SK-N-SH treated with all-trans-retinoic acid at 6 μM for 48 hours (cell line): Measurements from ENCODE around the gene DLG2.

Source experiments
- ATAC-seq: fragments of 200-7000 bp; cut with Tn5 transposase; 3 replicates; pipeline ENCODE4 v1.9.1; 2020; ENCODE audit warnings: mild to moderate bottlenecking, moderate library complexity
- ARNTL ChIP-seq: fragments of 450-650 bp; formaldehyde crosslinking; IDR thresholded peaks from 2 replicates; pipeline ENCODE4 v1.5.0; 2020; ENCODE audit warnings: low read depth, mild to moderate bottlenecking, moderate library complexity, borderline replicate concordance
- BACH2 ChIP-seq: fragments of 250-450 bp; sonication (Bioruptor Pico); IDR thresholded peaks from 2 replicates; pipeline ENCODE4 v1.9.0; 2021; ENCODE audit warnings: mild to moderate bottlenecking, borderline replicate concordance
- CSDC2 ChIP-seq: fragments of 250-450 bp; sonication (Bioruptor Pico); IDR thresholded peaks from 2 replicates; pipeline ENCODE4 v1.5.0; 2020; ENCODE audit warnings: mild to moderate bottlenecking, moderate library complexity
- ESRRG ChIP-seq: fragments of 250-450 bp; sonication (Bioruptor Pico); IDR thresholded peaks from 2 replicates; pipeline ENCODE4 v1.6.1; 2021; ENCODE audit warnings: mild to moderate bottlenecking
- GLIS3 ChIP-seq: fragments of 250-450 bp; sonication (Bioruptor Pico); IDR thresholded peaks from 2 replicates; pipeline ENCODE4 v1.5.0; 2020; ENCODE audit warnings: mild to moderate bottlenecking, moderate library complexity
- ISL1 ChIP-seq: fragments of 250-450 bp; sonication (Bioruptor Pico); IDR thresholded peaks from 2 replicates; pipeline ENCODE4 v2.1.2; 2022; ENCODE audit warnings: mild to moderate bottlenecking, moderate library complexity
- OSR1 ChIP-seq: fragments of 250-450 bp; sonication (Bioruptor Pico); IDR thresholded peaks from 2 replicates; pipeline ENCODE4 v1.8.0; 2022; ENCODE audit warnings: moderate library complexity, mild to moderate bottlenecking, inconsistent platforms
- POU6F1 ChIP-seq: fragments of 250-450 bp; sonication (Bioruptor Pico); IDR thresholded peaks from 2 replicates; pipeline ENCODE4 v1.8.0; 2021; ENCODE audit warnings: low read depth, mild to moderate bottlenecking, moderate library complexity, borderline replicate concordance
- PPARA ChIP-seq: fragments of 250-450 bp; sonication (Bioruptor Pico); IDR thresholded peaks from 2 replicates; pipeline ENCODE4 v1.5.0; 2020; ENCODE audit warnings: mild to moderate bottlenecking, borderline replicate concordance
- SNAI2 ChIP-seq: fragments of 250-450 bp; sonication (Bioruptor Pico); IDR thresholded peaks from 2 replicates; pipeline ENCODE4 v1.5.0; 2020; ENCODE audit warnings: mild to moderate bottlenecking, moderate library complexity
- TCF4 ChIP-seq: fragments of 250-450 bp; sonication (Bioruptor Pico); IDR thresholded peaks from 2 replicates; pipeline ENCODE4 v1.8.0; 2021; ENCODE audit warnings: mild to moderate bottlenecking, moderate library complexity, borderline replicate concordance
- TSHZ2 ChIP-seq: fragments of 250-450 bp; sonication (Bioruptor Pico); IDR thresholded peaks from 2 replicates; pipeline ENCODE4 v1.5.0; 2020; ENCODE audit warnings: mild to moderate bottlenecking, moderate library complexity
- ZC3H10 ChIP-seq: fragments of 250-450 bp; sonication (Bioruptor Pico); IDR thresholded peaks from 2 replicates; pipeline ENCODE4 v1.5.1; 2021; ENCODE audit warnings: mild to moderate bottlenecking, moderate library complexity
- ZFP3 ChIP-seq: fragments of 250-450 bp; sonication (Bioruptor Pico); IDR thresholded peaks from 2 replicates; pipeline ENCODE4 v1.5.0; 2020; ENCODE audit warnings: mild to moderate bottlenecking, moderate library complexity
- ZFP30 ChIP-seq: fragments of 450-650 bp; formaldehyde crosslinking; IDR thresholded peaks from 2 replicates; pipeline ENCODE4 v1.5.0; 2022; ENCODE audit warnings: mild to moderate bottlenecking, moderate library complexity
- ZNF565 ChIP-seq: fragments of 450-650 bp; formaldehyde crosslinking; conservative IDR thresholded peaks from 2 replicates; pipeline ENCODE4 v1.5.0; 2020; ENCODE audit warnings: low read depth, mild to moderate bottlenecking, moderate library complexity
- ZNF70 ChIP-seq: fragments of 450-650 bp; formaldehyde crosslinking; IDR thresholded peaks from 2 replicates; pipeline ENCODE4 v1.5.0; 2020; ENCODE audit warnings: mild to moderate bottlenecking, moderate library complexity
- ZNF8 ChIP-seq: fragments of 450-650 bp; formaldehyde crosslinking; IDR thresholded peaks from 2 replicates; pipeline ENCODE4 v1.5.0; 2020; ENCODE audit warnings: mild to moderate bottlenecking, moderate library complexity
- TF ChIP-seq, protein P1 (sequence below): fragments of 250-450 bp; sonication (Bioruptor Pico); IDR thresholded peaks from 2 replicates; pipeline ENCODE4 v1.5.1; 2020; ENCODE audit warnings: low read depth, mild to moderate bottlenecking, moderate library complexity
- TF ChIP-seq, protein P2 (sequence below): fragments of 250-450 bp; sonication (Bioruptor Pico); IDR thresholded peaks from 2 replicates; pipeline ENCODE4 v1.8.0; 2020; ENCODE audit warnings: mild to moderate bottlenecking, moderate library complexity, borderline replicate concordance
- TF ChIP-seq, protein P3 (sequence below): fragments of 250-450 bp; sonication (Bioruptor Pico); IDR thresholded peaks from 2 replicates; pipeline ENCODE4 v1.5.1; 2021; ENCODE audit warnings: mild to moderate bottlenecking, moderate library complexity

Gene DLG2

GRCh38 chr11:83713708-83714107, 1913.4 kb downstream of the DLG2 start (continued):
- TF ChIP-seq, protein P1, sequence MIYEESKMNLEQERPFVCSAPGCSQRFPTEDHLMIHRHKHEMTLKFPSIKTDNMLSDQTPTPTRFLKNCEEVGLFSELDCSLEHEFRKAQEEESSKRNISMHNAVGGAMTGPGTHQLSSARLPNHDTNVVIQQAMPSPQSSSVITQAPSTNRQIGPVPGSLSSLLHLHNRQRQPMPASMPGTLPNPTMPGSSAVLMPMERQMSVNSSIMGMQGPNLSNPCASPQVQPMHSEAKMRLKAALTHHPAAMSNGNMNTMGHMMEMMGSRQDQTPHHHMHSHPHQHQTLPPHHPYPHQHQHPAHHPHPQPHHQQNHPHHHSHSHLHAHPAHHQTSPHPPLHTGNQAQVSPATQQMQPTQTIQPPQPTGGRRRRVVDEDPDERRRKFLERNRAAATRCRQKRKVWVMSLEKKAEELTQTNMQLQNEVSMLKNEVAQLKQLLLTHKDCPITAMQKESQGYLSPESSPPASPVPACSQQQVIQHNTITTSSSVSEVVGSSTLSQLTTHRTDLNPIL: no peak
- TF ChIP-seq PPARA (CRISPR knock-in tag): no peak
- no peak for TF ChIP-seq ZC3H10 (CRISPR knock-in tag)
- no peak for TF ChIP-seq SNAI2 (CRISPR knock-in tag)
- no peak for TF ChIP-seq ZNF8 (CRISPR knock-in tag)

- no peak for ATAC-seq
Measured at GRCh38 chr11:83711106-83711527, 1916.0 kb downstream of the DLG2 start.

GRCh38 chr11:83709434-83709833, 1917.7 kb downstream of the DLG2 start:
- TF ChIP-seq ESRRG (CRISPR knock-in tag): no peak
- no peak for TF ChIP-seq ZNF565
- TF ChIP-seq TCF4 (CRISPR knock-in tag): no peak
- TF ChIP-seq, protein P2, sequence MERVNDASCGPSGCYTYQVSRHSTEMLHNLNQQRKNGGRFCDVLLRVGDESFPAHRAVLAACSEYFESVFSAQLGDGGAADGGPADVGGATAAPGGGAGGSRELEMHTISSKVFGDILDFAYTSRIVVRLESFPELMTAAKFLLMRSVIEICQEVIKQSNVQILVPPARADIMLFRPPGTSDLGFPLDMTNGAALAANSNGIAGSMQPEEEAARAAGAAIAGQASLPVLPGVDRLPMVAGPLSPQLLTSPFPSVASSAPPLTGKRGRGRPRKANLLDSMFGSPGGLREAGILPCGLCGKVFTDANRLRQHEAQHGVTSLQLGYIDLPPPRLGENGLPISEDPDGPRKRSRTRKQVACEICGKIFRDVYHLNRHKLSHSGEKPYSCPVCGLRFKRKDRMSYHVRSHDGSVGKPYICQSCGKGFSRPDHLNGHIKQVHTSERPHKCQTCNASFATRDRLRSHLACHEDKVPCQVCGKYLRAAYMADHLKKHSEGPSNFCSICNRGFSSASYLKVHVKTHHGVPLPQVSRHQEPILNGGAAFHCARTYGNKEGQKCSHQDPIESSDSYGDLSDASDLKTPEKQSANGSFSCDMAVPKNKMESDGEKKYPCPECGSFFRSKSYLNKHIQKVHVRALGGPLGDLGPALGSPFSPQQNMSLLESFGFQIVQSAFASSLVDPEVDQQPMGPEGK: no peak
- no peak for ATAC-seq

More at GRCh38 chr11:83711106-83711527, 1916.0 kb downstream of the DLG2 start:
- no peak for TF ChIP-seq TSHZ2

DNA sequence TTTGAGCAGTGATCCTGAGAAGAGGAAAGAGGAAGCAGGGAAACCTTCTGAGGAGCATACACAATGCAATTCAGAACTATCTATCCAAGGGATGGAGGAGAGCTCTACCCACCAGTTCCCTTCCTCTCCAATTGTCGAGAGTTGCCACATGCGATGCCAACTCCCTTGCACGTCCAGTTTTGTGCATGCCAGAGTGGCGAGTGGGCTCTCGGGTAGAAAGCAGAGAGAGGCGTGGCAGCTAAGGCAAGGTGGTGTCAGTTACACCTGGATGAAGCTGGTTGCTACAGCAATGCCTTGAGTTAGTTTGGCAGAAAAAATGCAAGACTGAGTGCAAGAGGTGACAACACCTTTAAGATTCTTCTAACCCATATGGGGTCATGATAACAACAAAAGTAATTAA, 1920.6 kb downstream of the DLG2 start:
- TF ChIP-seq ZC3H10 (CRISPR knock-in tag): no peak
- TF ChIP-seq, protein P1: no peak
- no peak for TF ChIP-seq ZFP3 (CRISPR knock-in tag)
- TF ChIP-seq SNAI2 (CRISPR knock-in tag): no peak
- no peak for TF ChIP-seq CSDC2
- no peak for TF ChIP-seq ESRRG (CRISPR knock-in tag)
- no peak for TF ChIP-seq GLIS3 (CRISPR knock-in tag)
- TF ChIP-seq TCF4 (CRISPR knock-in tag): no peak
- TF ChIP-seq ZNF70 (CRISPR knock-in tag): no peak
- TF ChIP-seq POU6F1 (CRISPR knock-in tag): no peak
- TF ChIP-seq OSR1: no peak
- TF ChIP-seq ARNTL (CRISPR knock-in tag): no peak
- TF ChIP-seq BACH2 (CRISPR knock-in tag): no peak
- no peak for TF ChIP-seq ZNF8 (CRISPR knock-in tag)
- TF ChIP-seq ZNF565: no peak
- TF ChIP-seq, protein P3, sequence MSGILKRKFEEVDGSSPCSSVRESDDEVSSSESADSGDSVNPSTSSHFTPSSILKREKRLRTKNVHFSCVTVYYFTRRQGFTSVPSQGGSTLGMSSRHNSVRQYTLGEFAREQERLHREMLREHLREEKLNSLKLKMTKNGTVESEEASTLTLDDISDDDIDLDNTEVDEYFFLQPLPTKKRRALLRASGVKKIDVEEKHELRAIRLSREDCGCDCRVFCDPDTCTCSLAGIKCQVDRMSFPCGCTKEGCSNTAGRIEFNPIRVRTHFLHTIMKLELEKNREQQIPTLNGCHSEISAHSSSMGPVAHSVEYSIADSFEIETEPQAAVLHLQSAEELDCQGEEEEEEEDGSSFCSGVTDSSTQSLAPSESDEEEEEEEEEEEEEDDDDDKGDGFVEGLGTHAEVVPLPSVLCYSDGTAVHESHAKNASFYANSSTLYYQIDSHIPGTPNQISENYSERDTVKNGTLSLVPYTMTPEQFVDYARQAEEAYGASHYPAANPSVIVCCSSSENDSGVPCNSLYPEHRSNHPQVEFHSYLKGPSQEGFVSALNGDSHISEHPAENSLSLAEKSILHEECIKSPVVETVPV (CRISPR knock-in tag): no peak
- no peak for TF ChIP-seq ISL1
- no peak for TF ChIP-seq PPARA (CRISPR knock-in tag)
- no peak for TF ChIP-seq ZFP30 (CRISPR knock-in tag)

More for the DNA sequence above, 1920.6 kb downstream of the DLG2 start:
- ATAC-seq: no peak
